H9 (cell line): ENCODE results near the gene SYCE3. TPM values are rescaled to one million over a fixed set of nuclear protein-coding genes. Genes with fewer than 3 reads are reported as not detected.
A peak's percentile ranks its signal among the peaks of the same experiment; 100 is the strongest.

Experiments
- DNase-seq: peaks from one replicate; pipeline ENCODE4 v3.0.0-alpha.2; 2017
- H2AFZ ChIP-seq: one replicate; pipeline ENCODE4 v1.6.1; 2013; ENCODE audit warnings: mild to moderate bottlenecking, low read length, control low read depth, moderate library complexity
- H2AK5ac ChIP-seq: 2 replicates; pipeline ENCODE4 v1.6.1; 2013; ENCODE audit warnings: low read length, control low read depth, mixed read lengths; ENCODE audit not compliant: insufficient read length
- H2BK120ac ChIP-seq: one replicate; pipeline ENCODE4 v1.6.1; 2013; ENCODE audit warnings: low read depth, mild to moderate bottlenecking, low read length, control low read depth, inconsistent platforms; ENCODE audit not compliant: poor library complexity, severe bottlenecking
- H2BK12ac ChIP-seq: 2 replicates; pipeline ENCODE4 v1.6.1; 2013; ENCODE audit warnings: low read length, control low read depth, mixed read lengths, low read depth; ENCODE audit not compliant: insufficient read length
- H2BK15ac ChIP-seq: 2 replicates; pipeline ENCODE4 v1.6.1; 2013; ENCODE audit warnings: low read depth, low read length, control low read depth
- H2BK20ac ChIP-seq: one replicate; pipeline ENCODE4 v1.6.1; 2013; ENCODE audit warnings: low read depth, mild to moderate bottlenecking, low read length, control low read depth, inconsistent platforms; ENCODE audit not compliant: poor library complexity, severe bottlenecking
- H2BK5ac ChIP-seq: 2 replicates; pipeline ENCODE4 v1.6.1; 2013; ENCODE audit warnings: low read length, control low read depth, mixed read lengths; ENCODE audit not compliant: insufficient read length
- H3K14ac ChIP-seq: 2 replicates; pipeline ENCODE4 v1.6.1; 2013; ENCODE audit warnings: low read length, control low read depth; ENCODE audit not compliant: insufficient read depth
- H3K18ac ChIP-seq: 2 replicates; pipeline ENCODE4 v1.6.1; 2013; ENCODE audit warnings: low read depth, mild to moderate bottlenecking, mixed read lengths, low read length, control low read depth; ENCODE audit not compliant: insufficient read length
- H3K23ac ChIP-seq: 2 replicates; pipeline ENCODE4 v1.6.1; 2013; ENCODE audit warnings: low read length, control low read depth, mixed read lengths, low read depth; ENCODE audit not compliant: insufficient read length
- H3K23me2 ChIP-seq: 2 replicates; pipeline ENCODE4 v1.6.1; 2013; ENCODE audit warnings: low read depth, mild to moderate bottlenecking, mixed read lengths, low read length, control low read depth; ENCODE audit not compliant: insufficient read length, poor library complexity, severe bottlenecking
- H3K27ac ChIP-seq: 2 replicates; pipeline ENCODE4 v1.5.1; 2013; ENCODE audit warnings: low read length, control low read depth, mixed read lengths, low read depth; ENCODE audit not compliant: insufficient read length
- H3K27me3 ChIP-seq: 2 replicates; pipeline ENCODE4 v1.6.1; 2013; ENCODE audit warnings: low read length, control low read depth, inconsistent platforms; ENCODE audit not compliant: insufficient read depth
- H3K4ac ChIP-seq: 2 replicates; pipeline ENCODE4 v1.6.1; 2013; ENCODE audit warnings: low read depth, mild to moderate bottlenecking, control low read depth, inconsistent platforms, low read length, moderate library complexity
- H3K4me1 ChIP-seq: 2 replicates; pipeline ENCODE4 v1.6.1; 2013; ENCODE audit warnings: low read length, control low read depth, inconsistent platforms; ENCODE audit not compliant: insufficient read depth
- H3K4me2 ChIP-seq: 2 replicates; pipeline ENCODE4 v1.6.1; 2013; ENCODE audit warnings: low read length, control low read depth, mixed read lengths; ENCODE audit not compliant: insufficient read length, insufficient read depth
- H3K56ac ChIP-seq: 2 replicates; pipeline ENCODE4 v1.6.1; 2013; ENCODE audit warnings: low read depth, mild to moderate bottlenecking, mixed read lengths, low read length, control low read depth; ENCODE audit not compliant: insufficient read length
- H3K79me1 ChIP-seq: 2 replicates; pipeline ENCODE4 v1.6.1; 2013; ENCODE audit warnings: low read depth, mild to moderate bottlenecking, moderate library complexity, low read length, control low read depth, inconsistent platforms; ENCODE audit not compliant: insufficient read depth, poor library complexity, severe bottlenecking
- H3K79me2 ChIP-seq: 2 replicates; pipeline ENCODE4 v1.6.1; 2013; ENCODE audit warnings: low read length, control low read depth, inconsistent platforms; ENCODE audit not compliant: insufficient read depth
- H3K9ac ChIP-seq: 2 replicates; pipeline ENCODE4 v1.6.1; 2013; ENCODE audit warnings: low read length, control low read depth, mixed read lengths; ENCODE audit not compliant: insufficient read length; ENCODE audit errors: extremely low read depth
- H3K9me3 ChIP-seq: one replicate; pipeline ENCODE4 v1.6.1; 2013; ENCODE audit warnings: low read depth, low read length, inconsistent platforms; ENCODE audit not compliant: control insufficient read depth
- H3T11ph ChIP-seq: one replicate; pipeline ENCODE4 v1.6.1; 2013; ENCODE audit warnings: mild to moderate bottlenecking, low read length, control low read depth, inconsistent platforms
- H4K20me1 ChIP-seq: one replicate; pipeline ENCODE4 v1.6.1; 2013; ENCODE audit not compliant: control insufficient read depth, insufficient read length, insufficient read depth
- H4K5ac ChIP-seq: 2 replicates; pipeline ENCODE4 v1.6.1; 2013; ENCODE audit warnings: low read depth, mild to moderate bottlenecking, mixed read lengths, low read length, control low read depth; ENCODE audit not compliant: insufficient read length
- H4K8ac ChIP-seq: replicated peaks from 2 replicates; pipeline ENCODE4 v1.6.1; 2013; ENCODE audit warnings: low read length, control low read depth, mixed read lengths, low read depth; ENCODE audit not compliant: insufficient read length
- H4K91ac ChIP-seq: 2 replicates; pipeline ENCODE4 v1.6.1; 2013; ENCODE audit warnings: low read depth, mild to moderate bottlenecking, moderate library complexity, mixed read lengths, low read length, control low read depth; ENCODE audit not compliant: insufficient read length
- H3K27ac Mint-ChIP-seq, 3 experiments: 2 replicates in 2 of 3; 3 replicates in 1 of 3; pipeline ENCODE4 v1.8.0; 2020 to 2021; ENCODE audit warnings: mixed read lengths in 3 of 3, mild to moderate bottlenecking in 1 of 3, moderate library complexity in 1 of 3
- H3K27me3 Mint-ChIP-seq: 2 replicates; pipeline ENCODE4 v1.8.0; 2021; ENCODE audit warnings: low read depth, mild to moderate bottlenecking, moderate library complexity, mixed read lengths
- H3K36me3 Mint-ChIP-seq, 3 experiments: 2 replicates in 2 of 3; 3 replicates in 1 of 3; pipeline ENCODE4 v1.8.0; 2020 to 2021; ENCODE audit warnings: low read depth in 3 of 3, mixed read lengths in 3 of 3; ENCODE audit not compliant: insufficient read depth in 1 of 3
- H3K4me1 Mint-ChIP-seq, 2 experiments: 2 replicates each; pipeline ENCODE4 v1.8.0; 2020; ENCODE audit warnings: mixed read lengths in 2 of 2
- H3K4me3 Mint-ChIP-seq, 2 experiments: 2 replicates in 1 of 2; 3 replicates in 1 of 2; pipeline ENCODE4 v1.8.0; 2020 to 2021; ENCODE audit warnings: mild to moderate bottlenecking in 2 of 2, mixed read lengths in 2 of 2, moderate library complexity in 1 of 2
- H3K9me3 Mint-ChIP-seq, 2 experiments: 2 replicates in 1 of 2; 3 replicates in 1 of 2; pipeline ENCODE4 v1.8.0; 2020; ENCODE audit warnings: mild to moderate bottlenecking in 2 of 2, mixed read lengths in 2 of 2, moderate library complexity in 1 of 2
- WGBS: extraction: QIAGEN DNeasy Blood & Tissue Kit; methylation state at CpG from one replicate; pipeline ENCODE4 v1.1.7; 2013; ENCODE audit warnings: missing lambda C conversion rate, low lambda C conversion rate, mixed read lengths; ENCODE audit not compliant: insufficient read length; ENCODE audit errors: extremely low coverage; 5-methylcytosine and 5-hydroxymethylcytosine counted together
- total RNA-seq: library from RNA; stranded (reverse); gene quantifications from 2 replicates; pipeline ENCODE4 v1.2.1, GENCODE V29; 2021
- TF ChIP-seq, protein P1 (sequence below): fragments of 200-600 bp; sonication (generic); conservative IDR thresholded peaks from 3 replicates; pipeline ENCODE4 v1.8.0; 2021; ENCODE audit warnings: antibody characterized with exemption, mild to moderate bottlenecking

Gene SYCE3
- total RNA-seq, 1 experiment from 2014 or later: 0.85 TPM

DNA sequence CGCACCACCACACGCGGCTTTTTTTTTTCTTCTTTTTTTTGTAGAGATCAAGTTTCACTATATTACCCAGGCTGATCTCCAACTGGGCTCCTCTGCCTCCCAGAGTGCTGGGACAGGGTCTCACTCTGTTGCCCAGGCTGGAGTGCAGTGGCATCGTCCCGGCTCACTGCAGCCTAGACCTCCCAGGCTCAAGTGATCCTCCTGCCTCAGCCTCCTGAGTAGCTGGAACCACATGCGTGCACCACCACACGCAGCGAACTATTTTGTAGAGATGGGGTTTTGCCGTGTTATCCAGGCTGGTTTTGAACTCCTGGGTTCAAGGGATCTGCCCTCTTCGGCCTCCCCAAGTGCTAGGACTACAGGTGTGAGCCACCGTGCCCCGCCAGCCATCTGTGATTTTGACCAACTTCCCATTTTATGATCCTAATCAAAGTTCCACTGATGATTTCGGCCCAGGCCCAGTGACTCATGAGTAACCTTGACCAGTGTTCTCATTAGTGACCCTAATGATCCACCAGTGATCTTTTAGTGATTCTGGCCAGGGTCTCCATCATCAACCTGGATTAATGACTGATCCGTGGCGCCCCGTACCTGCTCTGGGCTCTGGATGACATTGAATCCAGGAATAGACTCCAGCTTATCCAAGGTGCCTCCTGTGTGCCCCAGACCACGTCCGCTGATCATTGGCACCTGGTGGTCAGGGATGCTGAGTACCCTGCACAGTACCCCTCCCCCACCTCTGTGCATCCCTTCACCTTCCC lies 34.6 kb downstream of the SYCE3 start:
- no peaks in the 10 kb centered on the region for H3K9me3 ChIP-seq
- no peak overlapping the region for H2BK15ac ChIP-seq
- H3K27ac ChIP-seq: no peak overlapping the region
- no peak overlapping the region for H3K9ac ChIP-seq
- H3K27me3 ChIP-seq: peaks cover 37% of the 10 kb centered on the region; the same call in 1 of the 2 replicates
- H2BK20ac ChIP-seq: no peak overlapping the region
- H3T11ph ChIP-seq: no peak overlapping the region
- H3K23me2 ChIP-seq: peaks cover 21% of the 10 kb centered on the region
- DNase-seq: no peak
- H3K18ac ChIP-seq: no peak overlapping the region
- TF ChIP-seq, protein P1, sequence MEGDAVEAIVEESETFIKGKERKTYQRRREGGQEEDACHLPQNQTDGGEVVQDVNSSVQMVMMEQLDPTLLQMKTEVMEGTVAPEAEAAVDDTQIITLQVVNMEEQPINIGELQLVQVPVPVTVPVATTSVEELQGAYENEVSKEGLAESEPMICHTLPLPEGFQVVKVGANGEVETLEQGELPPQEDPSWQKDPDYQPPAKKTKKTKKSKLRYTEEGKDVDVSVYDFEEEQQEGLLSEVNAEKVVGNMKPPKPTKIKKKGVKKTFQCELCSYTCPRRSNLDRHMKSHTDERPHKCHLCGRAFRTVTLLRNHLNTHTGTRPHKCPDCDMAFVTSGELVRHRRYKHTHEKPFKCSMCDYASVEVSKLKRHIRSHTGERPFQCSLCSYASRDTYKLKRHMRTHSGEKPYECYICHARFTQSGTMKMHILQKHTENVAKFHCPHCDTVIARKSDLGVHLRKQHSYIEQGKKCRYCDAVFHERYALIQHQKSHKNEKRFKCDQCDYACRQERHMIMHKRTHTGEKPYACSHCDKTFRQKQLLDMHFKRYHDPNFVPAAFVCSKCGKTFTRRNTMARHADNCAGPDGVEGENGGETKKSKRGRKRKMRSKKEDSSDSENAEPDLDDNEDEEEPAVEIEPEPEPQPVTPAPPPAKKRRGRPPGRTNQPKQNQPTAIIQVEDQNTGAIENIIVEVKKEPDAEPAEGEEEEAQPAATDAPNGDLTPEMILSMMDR: no peak
- H2BK120ac ChIP-seq: no peak overlapping the region
- no peak overlapping the region for H4K8ac ChIP-seq
- no peak overlapping the region for H3K23ac ChIP-seq
- H3K4me1 ChIP-seq: peaks cover 3% of the 10 kb centered on the region; the same call in 1 of the 2 replicates
- no peak overlapping the region for H2AFZ ChIP-seq
- H3K79me2 ChIP-seq: no peaks in the 10 kb centered on the region
- no peaks in the 10 kb centered on the region for H4K20me1 ChIP-seq
- WGBS: no CpG with 5 or more reads among the region's 18 CpGs
- H3K79me1 ChIP-seq: no peaks in the 10 kb centered on the region
- H4K91ac ChIP-seq: no peak overlapping the region
- H4K5ac ChIP-seq: no peak overlapping the region
- Mint-ChIP-seq H3K4me1 (peaks cover 13 to 21% of the 10 kb centered on the region in 2 experiments), H3K27ac (no peak overlapping the region), H3K4me3 (peak overlapping the region in 1 of 2 experiments; percentile 79; a peak in 2 of 5 replicates), H3K36me3 (peaks cover 2 to 11% (median 10%) of the 10 kb centered on the region in 3 experiments; a peak in 5 of 7 replicates), H3K9me3 (no peaks in the 10 kb centered on the region; a peak in 1 of 5 replicates), H3K27me3 (peaks cover 60% of the 10 kb centered on the region)
- no peak overlapping the region for H2BK5ac ChIP-seq
- H3K4me2 ChIP-seq: no peak overlapping the region
- H2BK12ac ChIP-seq: no peak overlapping the region
- no peak overlapping the region for H2AK5ac ChIP-seq
- no peak overlapping the region for H3K4ac ChIP-seq
- no peak overlapping the region for H3K56ac ChIP-seq
- no peak overlapping the region for H3K14ac ChIP-seq
